Thyroid gland (tissue), 4 donors: ENCODE results near the gene SRP68.

ENCODE experiments used
- POLR2A ChIP-seq, 2 donors: fragments of 450-650 bp; IDR thresholded peaks; one replicate each; pipeline ENCODE4 v1.6.1; 2017; ENCODE audit warnings: antibody characterized with exemption in 2 of 2, mild to moderate bottlenecking in 2 of 2, moderate library complexity in 1 of 2
- TF ChIP-seq, protein P1 (sequence below), 6 experiments: fragments of 200-600 bp in 3 of 6; fragments of 450-650 bp in 3 of 6; sonication (generic) in 3 of 6; IDR thresholded peaks; one replicate each; pipeline ENCODE4 v1.5.1; 2016 to 2019; ENCODE audit warnings: antibody characterized with exemption in 6 of 6, mild to moderate bottlenecking in 2 of 6, inconsistent platforms in 1 of 6, moderate library complexity in 1 of 6

DNA sequence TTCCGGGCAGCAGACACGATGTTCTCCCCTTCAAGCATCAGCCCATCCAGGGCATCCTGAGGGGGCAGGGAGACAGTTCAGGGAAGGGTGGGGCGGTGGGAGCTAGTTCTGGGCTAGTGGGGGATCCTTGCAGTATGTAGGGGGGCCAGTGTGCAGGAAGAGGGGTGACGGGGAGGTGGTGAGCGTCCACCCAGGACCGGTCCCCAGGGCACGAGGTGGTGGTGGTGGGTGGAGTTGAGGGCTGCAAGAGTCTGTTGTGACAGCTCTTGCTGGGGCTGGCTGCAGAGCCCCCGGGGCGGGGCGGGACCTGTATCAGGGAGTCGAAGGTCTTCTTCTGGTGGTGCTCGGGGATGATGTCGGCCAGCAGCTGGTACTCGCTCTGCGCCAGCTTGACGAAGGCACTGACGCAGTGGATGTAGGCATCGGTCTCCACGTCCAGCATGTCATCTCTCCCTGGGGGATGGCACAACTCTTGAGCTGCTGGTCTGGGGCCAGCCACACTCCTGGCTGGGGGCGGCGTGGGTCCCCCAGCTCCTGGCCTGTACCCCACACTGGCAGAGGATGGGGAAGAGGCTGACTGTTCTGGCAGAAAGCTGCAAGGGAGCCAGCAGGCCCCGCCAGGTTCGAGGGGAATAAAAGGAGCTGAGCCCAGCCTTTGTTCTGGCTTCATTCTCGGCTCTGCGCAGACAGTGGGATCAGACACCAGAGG lies 16.7 kb upstream of the SRP68 start:
- TF ChIP-seq, protein P1, sequence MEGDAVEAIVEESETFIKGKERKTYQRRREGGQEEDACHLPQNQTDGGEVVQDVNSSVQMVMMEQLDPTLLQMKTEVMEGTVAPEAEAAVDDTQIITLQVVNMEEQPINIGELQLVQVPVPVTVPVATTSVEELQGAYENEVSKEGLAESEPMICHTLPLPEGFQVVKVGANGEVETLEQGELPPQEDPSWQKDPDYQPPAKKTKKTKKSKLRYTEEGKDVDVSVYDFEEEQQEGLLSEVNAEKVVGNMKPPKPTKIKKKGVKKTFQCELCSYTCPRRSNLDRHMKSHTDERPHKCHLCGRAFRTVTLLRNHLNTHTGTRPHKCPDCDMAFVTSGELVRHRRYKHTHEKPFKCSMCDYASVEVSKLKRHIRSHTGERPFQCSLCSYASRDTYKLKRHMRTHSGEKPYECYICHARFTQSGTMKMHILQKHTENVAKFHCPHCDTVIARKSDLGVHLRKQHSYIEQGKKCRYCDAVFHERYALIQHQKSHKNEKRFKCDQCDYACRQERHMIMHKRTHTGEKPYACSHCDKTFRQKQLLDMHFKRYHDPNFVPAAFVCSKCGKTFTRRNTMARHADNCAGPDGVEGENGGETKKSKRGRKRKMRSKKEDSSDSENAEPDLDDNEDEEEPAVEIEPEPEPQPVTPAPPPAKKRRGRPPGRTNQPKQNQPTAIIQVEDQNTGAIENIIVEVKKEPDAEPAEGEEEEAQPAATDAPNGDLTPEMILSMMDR (IDR thresholded peaks at IDR 0.05) = no peak
- TF ChIP-seq POLR2A (IDR thresholded peaks at IDR 0.05) = no peak
